Stimulated activated CD4-positive, alpha-beta T cell treated with anti-CD3 and anti-CD28 coated beads, Interleukin-4, amount 100 ng/mL, for 24 hours (primary cell): ENCODE data around the gene EPOP.
"Not testable (repeated sequence)": the region's sequence is repeated elsewhere in the genome, so short reads cannot be mapped to it uniquely, and the experiment has no call there.

ENCODE experiments used
- DNase-seq: peaks from one replicate; pipeline ENCODE4 v3.0.0-alpha.2; 2020

Gene EPOP

DNA sequence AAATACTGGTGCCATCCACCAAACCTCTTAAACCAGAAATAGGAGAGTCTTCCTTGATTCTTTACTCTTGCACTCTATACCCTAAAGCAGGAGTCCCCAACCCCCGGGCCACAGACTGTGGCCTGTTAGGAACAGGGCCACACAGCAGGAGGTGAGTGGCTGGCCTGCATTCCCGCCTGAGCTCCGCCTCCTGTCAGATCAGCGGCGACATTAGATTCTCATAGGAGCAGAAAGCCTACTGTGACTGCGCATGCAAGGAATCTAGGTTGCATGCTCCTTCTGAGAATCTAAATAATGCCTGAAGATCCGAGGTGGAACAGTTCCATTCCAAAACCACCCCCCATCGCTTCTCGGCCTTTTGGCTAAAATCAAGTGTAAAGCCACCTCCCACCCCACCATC, 38.7 kb downstream of the EPOP start:
- DNase-seq: no peak

DNA sequence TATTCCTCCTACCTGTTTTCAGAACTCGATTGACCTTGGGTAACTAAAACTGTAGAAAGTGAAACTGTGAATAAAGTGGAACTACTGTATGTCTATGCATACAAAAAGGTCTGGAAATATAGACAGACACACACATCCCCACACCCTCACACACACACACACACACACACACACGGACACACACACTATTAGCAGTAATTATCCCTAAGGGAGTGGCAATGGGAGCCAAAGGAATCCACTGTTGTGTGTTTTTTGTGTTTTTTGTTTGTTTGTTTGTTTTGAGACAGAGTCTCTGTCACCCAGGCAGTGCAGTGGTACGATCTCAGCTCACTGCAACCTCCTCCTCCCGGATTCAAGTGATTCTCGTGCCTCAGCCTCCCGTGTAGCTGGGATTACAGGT, 42.4 kb downstream of the EPOP start:
- no peak for DNase-seq

DNA sequence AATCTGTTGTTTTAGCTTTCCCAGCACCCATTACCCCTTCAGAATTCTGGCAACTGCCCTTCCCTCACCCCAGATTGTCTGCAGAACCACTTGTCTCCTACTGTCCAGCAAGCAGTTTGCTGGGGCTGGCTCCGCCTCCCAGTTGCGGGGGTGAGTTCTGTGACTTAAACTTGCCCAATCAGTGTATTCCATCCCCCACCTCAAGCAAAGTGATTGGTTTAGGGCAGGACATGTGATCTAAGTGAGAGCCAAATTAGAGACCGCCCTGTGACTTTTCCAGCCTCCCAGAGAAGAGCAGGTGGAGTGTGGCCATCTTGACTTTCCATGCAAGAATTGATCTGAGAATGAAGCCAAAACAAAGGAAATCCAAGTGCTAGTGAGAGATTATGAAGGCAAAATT, 46.3 kb downstream of the EPOP start:
- DNase-seq: no peak

DNA sequence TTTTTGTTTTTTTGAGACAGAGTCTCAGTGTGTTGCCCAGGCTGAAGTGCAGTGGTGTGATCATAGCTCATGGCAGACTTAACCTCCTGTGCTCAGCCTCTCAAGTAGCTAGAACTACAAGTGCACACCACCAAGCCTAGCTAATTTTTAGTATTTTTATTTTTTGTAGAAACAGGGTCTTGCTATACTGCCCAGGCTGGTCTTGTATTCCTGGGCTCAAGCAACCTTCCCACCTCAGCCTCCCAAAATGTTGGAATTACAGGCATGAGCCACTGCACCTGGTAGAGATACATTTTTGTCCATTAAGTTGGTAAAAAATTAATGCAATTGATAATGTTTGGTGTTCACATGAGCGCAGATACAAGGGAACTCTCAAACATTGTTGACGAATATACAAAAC, 46.8 kb downstream of the EPOP start:
- DNase-seq: no peak

DNA sequence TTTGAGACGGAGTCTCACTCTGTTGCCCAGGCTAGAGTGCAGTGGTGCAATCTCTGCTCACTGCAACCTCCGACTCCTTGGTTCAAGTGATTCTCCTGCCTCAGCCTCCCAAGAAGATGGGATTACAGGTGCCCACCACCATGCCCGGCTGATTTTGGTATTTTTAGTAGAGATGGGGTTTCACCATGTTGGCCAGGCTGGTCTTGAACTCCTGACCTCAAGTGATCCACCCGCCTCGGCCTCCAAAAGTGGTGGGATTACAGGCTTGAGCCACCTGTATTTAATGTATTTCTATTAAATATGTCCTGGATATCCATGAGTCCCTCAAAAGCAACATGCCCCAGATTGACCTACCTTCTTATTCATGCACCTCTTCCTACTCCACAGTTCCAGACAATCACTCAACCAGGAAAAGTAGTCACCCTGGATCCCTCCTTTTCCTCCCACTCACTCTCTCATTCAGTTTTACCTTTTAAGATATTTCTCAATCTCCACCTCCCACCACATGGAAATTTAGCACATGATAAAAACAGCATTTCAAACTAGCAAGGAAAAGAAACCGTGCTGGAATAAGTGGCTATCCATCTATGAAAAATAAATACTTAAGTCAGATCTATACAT, 48.0 kb downstream of the EPOP start:
- DNase-seq: not testable (repeated sequence)

DNA sequence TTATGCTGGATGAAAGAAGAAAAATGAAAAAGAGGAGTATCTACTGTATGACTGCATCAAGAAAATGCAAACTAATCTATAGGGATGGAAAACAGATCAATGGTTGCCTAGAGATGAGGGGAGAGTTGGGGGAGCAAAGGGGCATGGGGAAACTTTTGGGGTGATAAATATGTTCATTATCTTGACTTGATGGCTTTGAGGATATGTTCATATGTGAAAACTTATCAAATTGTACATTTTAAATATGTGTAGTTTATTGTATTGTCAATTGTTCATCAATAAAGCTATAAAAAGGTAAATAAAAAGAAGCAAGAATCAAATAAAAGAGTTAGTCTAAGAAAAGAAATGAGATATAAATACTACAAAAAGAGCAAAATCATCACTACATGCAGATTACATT, 49.3 kb downstream of the EPOP start:
- DNase-seq: no peak

DNA sequence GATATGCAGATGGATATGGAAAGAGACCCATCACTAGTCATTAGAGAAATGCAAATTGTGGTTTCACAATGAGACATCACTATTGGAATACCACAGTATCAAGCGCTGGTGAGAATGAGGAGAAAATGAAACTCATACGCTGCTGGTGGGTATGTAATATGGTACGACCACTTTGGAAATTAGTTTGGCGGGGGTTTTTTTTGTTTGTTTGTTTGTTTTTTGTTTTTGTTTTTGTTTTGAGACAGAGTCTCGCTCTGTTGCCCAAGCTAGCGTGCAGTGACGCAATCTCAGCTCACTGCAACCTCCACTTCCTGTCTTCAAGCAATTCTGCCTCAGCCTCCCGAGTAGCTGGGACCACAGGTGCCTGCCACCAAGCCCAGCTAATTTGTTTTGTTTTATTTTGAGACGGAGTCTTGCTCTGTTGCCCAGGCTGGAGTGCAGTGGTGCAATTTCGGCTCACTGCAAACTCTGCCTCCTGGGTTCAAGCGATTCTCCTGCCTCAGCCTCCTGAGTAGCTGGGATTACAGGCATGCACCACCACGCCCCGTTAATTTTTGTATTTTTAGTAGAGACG, 49.9 kb downstream of the EPOP start:
- not testable (repeated sequence) for DNase-seq
